Stimulated activated CD8-positive, alpha-beta memory T cell treated with anti-CD3 and anti-CD28 coated beads, Interleukin-12 subunit alpha, Interleukin-12 subunit beta, amount 100 ng/mL, for 1 hour (primary cell): Measurements from ENCODE around the gene CHST15.

ENCODE experiments used
- DNase-seq: peaks from one replicate; pipeline ENCODE4 v3.0.0-alpha.2; 2020; ENCODE audit warnings: low read depth

CHST15 gene

GRCh38 chr10:124064676-124065075 lies 28.7 kb downstream of the CHST15 start:
- DNase-seq = no peak

- no peak for DNase-seq
Observed at GRCh38 chr10:124063750-124064603, 29.4 kb downstream of the CHST15 start.

GRCh38 chr10:124062390-124062789 lies 31.0 kb downstream of the CHST15 start:
- no peak for DNase-seq

- no peak for DNase-seq
Observed at GRCh38 chr10:124061030-124061429, 32.4 kb downstream of the CHST15 start.

- DNase-seq = no peak
Observed at GRCh38 chr10:124060148-124060720, 33.2 kb downstream of the CHST15 start.

- no peak for DNase-seq
Observed at GRCh38 chr10:124059551-124059950, 33.8 kb downstream of the CHST15 start.

- no peak for DNase-seq
Observed at GRCh38 chr10:124058346-124059003, 34.9 kb downstream of the CHST15 start.

- no peak for DNase-seq
Observed at GRCh38 chr10:124057601-124058000, 35.8 kb downstream of the CHST15 start.

GRCh38 chr10:124056337-124056980 lies 36.9 kb downstream of the CHST15 start:
- no peak for DNase-seq

GRCh38 chr10:124053971-124054370 lies 39.4 kb downstream of the CHST15 start:
- no peak for DNase-seq

- DNase-seq = no peak
Observed at GRCh38 chr10:124052561-124052960, 40.8 kb downstream of the CHST15 start.

GRCh38 chr10:124050021-124051015 lies 43.1 kb downstream of the CHST15 start:
- DNase-seq = no peak

GRCh38 chr10:124049484-124049883 lies 43.9 kb downstream of the CHST15 start:
- DNase-seq = no peak

GRCh38 chr10:124048371-124049290 lies 44.8 kb downstream of the CHST15 start:
- no peak for DNase-seq

GRCh38 chr10:124047427-124048152 lies 45.8 kb downstream of the CHST15 start:
- no peak for DNase-seq

- no peak for DNase-seq
Observed at GRCh38 chr10:124045801-124046355, 47.5 kb downstream of the CHST15 start.

GRCh38 chr10:124045276-124045675 lies 48.1 kb downstream of the CHST15 start:
- no peak for DNase-seq

- DNase-seq = no peak
Observed at GRCh38 chr10:124044143-124044862, 49.1 kb downstream of the CHST15 start.
